Mesendoderm (in vitro differentiated cells): ENCODE measurements around the gene TXNDC17.

Experiments used
- DNase-seq: peaks from one replicate; pipeline ENCODE4 v3.0.0; 2013
- H2AK5ac ChIP-seq: 2 replicates; pipeline ENCODE4 v1.6.1; 2013; ENCODE audit warnings: low read length, inconsistent platforms
- H2BK120ac ChIP-seq: 2 replicates; pipeline ENCODE4 v1.6.1; 2013; ENCODE audit warnings: low read depth, mild to moderate bottlenecking, low read length, moderate library complexity, mixed read lengths
- H2BK15ac ChIP-seq: replicated peaks from 2 replicates; pipeline ENCODE4 v1.6.1; 2013; ENCODE audit warnings: low read depth, mild to moderate bottlenecking, moderate library complexity
- H2BK5ac ChIP-seq: 2 replicates; pipeline ENCODE4 v1.6.1; 2013; ENCODE audit warnings: low read length, inconsistent platforms
- H3K18ac ChIP-seq: 2 replicates; pipeline ENCODE4 v1.6.1; 2013; ENCODE audit warnings: mild to moderate bottlenecking, low read length, mixed read lengths
- H3K23ac ChIP-seq: one replicate; pipeline ENCODE4 v1.6.1; 2013; ENCODE audit warnings: low read length
- H3K27ac ChIP-seq: 2 replicates; pipeline ENCODE4 v1.5.1; 2013; ENCODE audit warnings: low read depth, mild to moderate bottlenecking, inconsistent platforms, low read length, moderate library complexity
- H3K27me3 ChIP-seq: 2 replicates; pipeline ENCODE4 v1.6.1; 2013; ENCODE audit warnings: low read length, control low read depth, mild to moderate bottlenecking, inconsistent platforms; ENCODE audit not compliant: insufficient read depth, poor library complexity
- H3K36me3 ChIP-seq: 2 replicates; pipeline ENCODE4 v1.6.1; 2013; ENCODE audit warnings: low read length, inconsistent platforms; ENCODE audit not compliant: control insufficient read depth, insufficient read depth
- H3K4ac ChIP-seq: one replicate; pipeline ENCODE4 v1.6.1; 2013; ENCODE audit warnings: low read depth, mild to moderate bottlenecking, low read length, moderate library complexity
- H3K4me1 ChIP-seq: 2 replicates; pipeline ENCODE4 v1.6.1; 2013; ENCODE audit warnings: low read depth, low read length, inconsistent platforms; ENCODE audit not compliant: control insufficient read depth
- H3K4me2 ChIP-seq: 2 replicates; pipeline ENCODE4 v1.6.1; 2013; ENCODE audit warnings: low read length
- H3K4me3 ChIP-seq: 2 replicates; pipeline ENCODE4 v1.5.1; 2013; ENCODE audit warnings: mild to moderate bottlenecking, low read length
- H3K56ac ChIP-seq: one replicate; pipeline ENCODE4 v1.6.1; 2013; ENCODE audit warnings: low read length
- H3K79me1 ChIP-seq: 2 replicates; pipeline ENCODE4 v1.6.1; 2013; ENCODE audit warnings: low read length, inconsistent platforms
- H3K79me2 ChIP-seq: 2 replicates; pipeline ENCODE4 v1.6.1; 2013; ENCODE audit warnings: mild to moderate bottlenecking, low read length; ENCODE audit not compliant: control insufficient read depth, insufficient read depth
- H3K9ac ChIP-seq: 2 replicates; pipeline ENCODE4 v1.6.1; 2013; ENCODE audit warnings: low read length, inconsistent platforms
- H4K5ac ChIP-seq: one replicate; pipeline ENCODE4 v1.6.1; 2013; ENCODE audit warnings: low read length
- H4K8ac ChIP-seq: one replicate; pipeline ENCODE4 v1.6.1; 2013; ENCODE audit warnings: low read depth, mild to moderate bottlenecking, control low read depth, low read length, moderate library complexity
- WGBS: extraction: QIAGEN DNeasy Blood & Tissue Kit; methylation state at CpG from one replicate; pipeline ENCODE4 v1.1.7; 2013; ENCODE audit warnings: low lambda C conversion rate, missing lambda C conversion rate; ENCODE audit not compliant: insufficient coverage; ENCODE audit errors: extremely low coverage; 5-methylcytosine and 5-hydroxymethylcytosine counted together

The TXNDC17 gene

DNA sequence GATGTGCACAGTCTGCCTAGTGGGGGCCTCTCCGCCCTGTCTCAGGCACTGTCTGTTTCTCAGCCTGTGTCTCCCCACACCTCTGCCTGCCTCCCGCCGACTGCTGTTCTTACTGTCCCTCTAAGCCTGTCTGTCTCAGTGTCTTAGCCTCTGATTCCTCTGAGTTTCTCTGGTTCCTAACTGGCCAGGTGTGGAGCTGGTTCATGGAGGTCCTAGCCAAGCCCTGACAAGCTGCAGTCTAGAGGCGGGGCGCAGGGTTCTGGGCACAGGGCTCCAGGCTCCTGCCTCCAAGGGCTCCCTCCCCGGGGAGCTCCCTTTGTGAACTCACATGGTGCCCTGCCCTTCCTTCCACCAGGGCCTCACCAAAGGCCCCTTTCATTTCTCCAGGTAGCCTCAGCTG lies 30.1 kb downstream of the TXNDC17 start:
- H3K4ac ChIP-seq: no peak overlapping the region
- H4K8ac ChIP-seq: no peak overlapping the region
- H3K23ac ChIP-seq: no peak overlapping the region
- no peak overlapping the region for H2BK120ac ChIP-seq
- WGBS: no CpG with 5 or more reads among the region's 6 CpGs
- H2BK15ac ChIP-seq: no peak overlapping the region
- H3K18ac ChIP-seq: no peak overlapping the region
- no peak overlapping the region for H2AK5ac ChIP-seq
- no peaks in the 10 kb centered on the region for H3K36me3 ChIP-seq
- H3K4me2 ChIP-seq: no peak overlapping the region
- H3K79me2 ChIP-seq: no peaks in the 10 kb centered on the region
- H3K27me3 ChIP-seq: no peaks in the 10 kb centered on the region
- H3K4me1 ChIP-seq: no peaks in the 10 kb centered on the region
- no peak overlapping the region for H3K56ac ChIP-seq
- no peak overlapping the region for H3K9ac ChIP-seq
- H4K5ac ChIP-seq: no peak overlapping the region
- no peak overlapping the region for H3K4me3 ChIP-seq
- no peak overlapping the region for H2BK5ac ChIP-seq
- no peak for DNase-seq
- no peaks in the 10 kb centered on the region for H3K79me1 ChIP-seq
- no peak overlapping the region for H3K27ac ChIP-seq

DNA sequence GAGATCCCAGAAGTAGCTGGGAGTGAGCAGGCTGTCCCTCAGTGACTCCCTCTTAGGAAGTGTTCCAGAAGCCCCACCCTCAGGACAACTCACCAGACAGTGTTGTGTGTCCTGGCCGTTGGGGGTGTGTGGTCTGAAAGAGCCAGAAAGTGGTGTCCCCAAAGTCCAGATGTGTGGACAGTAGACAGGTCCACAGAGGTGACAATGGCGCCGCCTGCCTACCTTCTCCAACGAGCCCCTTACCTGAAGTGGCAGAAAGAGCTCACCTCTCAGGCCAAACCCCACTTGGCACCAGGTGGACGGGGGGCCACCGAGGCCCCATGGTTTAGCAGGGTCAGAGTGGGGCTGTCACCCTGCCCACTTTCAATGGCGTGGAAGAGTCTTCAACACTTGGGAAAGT lies 30.6 kb downstream of the TXNDC17 start:
- no peak overlapping the region for H2BK120ac ChIP-seq
- no peak overlapping the region for H3K27ac ChIP-seq
- H3K36me3 ChIP-seq: no peaks in the 10 kb centered on the region
- no peaks in the 10 kb centered on the region for H3K79me1 ChIP-seq
- no peak overlapping the region for H3K4ac ChIP-seq
- H2BK15ac ChIP-seq: no peak overlapping the region
- H3K18ac ChIP-seq: no peak overlapping the region
- DNase-seq: no peak
- no peak overlapping the region for H4K8ac ChIP-seq
- H4K5ac ChIP-seq: no peak overlapping the region
- no peak overlapping the region for H3K9ac ChIP-seq
- H3K4me2 ChIP-seq: no peak overlapping the region
- H2AK5ac ChIP-seq: no peak overlapping the region
- WGBS: no CpG with 5 or more reads among the region's 7 CpGs
- H3K23ac ChIP-seq: no peak overlapping the region
- H3K56ac ChIP-seq: no peak overlapping the region
- no peaks in the 10 kb centered on the region for H3K27me3 ChIP-seq
- H3K79me2 ChIP-seq: no peaks in the 10 kb centered on the region
- H3K4me1 ChIP-seq: no peaks in the 10 kb centered on the region
- no peak overlapping the region for H3K4me3 ChIP-seq
- no peak overlapping the region for H2BK5ac ChIP-seq

DNA sequence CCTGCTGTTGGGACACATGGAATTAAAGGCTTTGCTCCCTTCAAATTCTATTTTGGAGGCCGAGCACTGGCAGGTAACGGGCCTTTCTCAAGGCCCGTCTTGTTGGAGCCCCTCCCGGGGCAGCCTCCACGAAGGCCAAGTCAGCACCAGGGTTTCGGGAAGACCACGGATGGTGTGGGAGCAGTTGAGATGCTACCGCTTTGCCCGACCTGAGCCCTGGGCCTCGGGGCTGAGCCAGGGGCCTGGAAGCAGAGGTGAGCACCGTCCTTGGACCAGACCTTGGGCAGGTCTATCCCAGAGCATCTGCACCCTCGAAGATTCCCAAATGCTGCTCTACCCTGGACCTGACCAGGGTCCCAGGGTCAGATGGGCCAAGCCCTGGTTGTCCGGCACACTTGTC lies 33.7 kb downstream of the TXNDC17 start:
- no peak overlapping the region for H4K5ac ChIP-seq
- no peak overlapping the region for H2AK5ac ChIP-seq
- H3K23ac ChIP-seq: no peak overlapping the region
- no peaks in the 10 kb centered on the region for H3K4me1 ChIP-seq
- no CpG with 5 or more reads among the region's 13 CpGs for WGBS
- H3K4me2 ChIP-seq: no peak overlapping the region
- H3K4me3 ChIP-seq: no peak overlapping the region
- no peak for DNase-seq
- no peak overlapping the region for H3K18ac ChIP-seq
- H3K9ac ChIP-seq: no peak overlapping the region
- H3K56ac ChIP-seq: no peak overlapping the region
- no peak overlapping the region for H3K27ac ChIP-seq
- no peak overlapping the region for H2BK120ac ChIP-seq
- no peaks in the 10 kb centered on the region for H3K36me3 ChIP-seq
- H4K8ac ChIP-seq: no peak overlapping the region
- no peaks in the 10 kb centered on the region for H3K79me2 ChIP-seq
- no peak overlapping the region for H2BK15ac ChIP-seq
- H3K27me3 ChIP-seq: no peaks in the 10 kb centered on the region
- no peak overlapping the region for H2BK5ac ChIP-seq
- H3K4ac ChIP-seq: no peak overlapping the region
- H3K79me1 ChIP-seq: no peaks in the 10 kb centered on the region

DNA sequence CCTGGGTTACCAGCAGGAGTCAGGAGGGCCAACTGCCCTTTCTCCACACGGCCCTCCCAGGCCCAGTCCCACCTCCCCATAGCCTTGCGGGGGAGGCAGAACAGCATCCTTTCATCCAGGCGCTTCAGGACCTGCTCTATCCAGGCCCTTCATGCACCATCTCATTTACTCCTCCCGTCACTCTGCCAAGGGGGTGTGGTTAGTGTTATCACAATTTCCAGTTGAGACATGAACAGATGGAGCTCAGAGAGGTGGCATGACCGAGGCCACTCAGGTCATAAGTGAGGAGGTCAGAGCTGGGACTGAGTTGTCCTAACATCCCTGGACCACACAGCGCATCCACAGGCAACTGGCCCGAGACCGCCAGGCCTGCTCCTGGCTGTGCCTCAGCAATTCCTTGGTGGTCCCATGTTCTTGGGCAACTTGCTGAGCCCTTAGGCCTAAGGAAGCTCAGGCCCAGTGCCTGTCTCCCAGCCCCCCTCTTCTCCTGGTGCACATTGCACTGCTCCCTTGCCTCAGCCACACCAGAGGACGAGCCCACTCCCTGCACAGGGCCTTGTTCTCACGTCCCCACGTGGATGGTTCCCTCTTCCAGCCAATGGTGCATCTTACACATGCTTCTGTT lies 34.5 kb downstream of the TXNDC17 start:
- Histone ChIP-seq H2BK15ac (no peak overlapping the region), H3K4me3 (no peak overlapping the region), H3K4me2 (no peak overlapping the region), H3K79me1 (no peaks in the 10 kb centered on the region), H4K5ac (no peak overlapping the region), H3K56ac (no peak overlapping the region), H3K27ac (no peak overlapping the region), H4K8ac (no peak overlapping the region), H3K4ac (no peak overlapping the region), H3K4me1 (no peaks in the 10 kb centered on the region), H2BK5ac (no peak overlapping the region), H3K27me3 (no peaks in the 10 kb centered on the region), H2AK5ac (no peak overlapping the region), H3K18ac (no peak overlapping the region), H3K9ac (no peak overlapping the region), H3K79me2 (no peaks in the 10 kb centered on the region), H2BK120ac (no peak overlapping the region), H3K23ac (peak overlapping the region; percentile 9), H3K36me3 (no peaks in the 10 kb centered on the region)
- no CpG with 5 or more reads among the region's 11 CpGs for WGBS
- no peak for DNase-seq

DNA sequence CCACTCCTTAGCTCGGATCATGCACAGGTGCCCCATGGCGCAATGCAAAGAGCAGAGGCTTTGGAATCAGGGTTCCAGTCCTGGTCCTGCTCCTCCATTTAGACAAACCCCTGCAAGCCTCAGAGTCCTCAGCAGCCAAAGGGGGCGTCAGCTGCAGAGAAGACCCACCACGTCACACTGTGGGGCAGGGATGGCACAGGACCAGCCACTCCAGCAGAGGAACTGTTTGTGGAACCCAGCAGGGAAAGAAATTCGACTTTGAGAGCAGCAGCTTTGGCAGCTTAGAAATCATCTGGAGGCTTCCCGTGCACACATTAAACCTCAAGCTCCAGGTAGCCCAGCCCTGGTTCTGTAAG lies 35.9 kb downstream of the TXNDC17 start:
- Histone ChIP-seq H2BK5ac (no peak overlapping the region), H3K4me2 (no peak overlapping the region), H3K4me3 (no peak overlapping the region), H3K9ac (no peak overlapping the region), H3K4me1 (no peaks in the 10 kb centered on the region), H3K27me3 (no peaks in the 10 kb centered on the region), H2AK5ac (no peak overlapping the region), H3K4ac (no peak overlapping the region), H2BK15ac (no peak overlapping the region), H3K18ac (no peak overlapping the region), H3K79me2 (no peaks in the 10 kb centered on the region), H4K5ac (no peak overlapping the region), H3K23ac (no peak overlapping the region), H3K56ac (no peak overlapping the region), H3K27ac (no peak overlapping the region), H4K8ac (no peak overlapping the region), H2BK120ac (no peak overlapping the region), H3K36me3 (no peaks in the 10 kb centered on the region), H3K79me1 (no peaks in the 10 kb centered on the region)
- DNase-seq: no peak
- WGBS: no CpG with 5 or more reads among the region's 6 CpGs

- Histone ChIP-seq H3K4ac (no peak overlapping the region), H3K36me3 (no peaks in the 10 kb centered on the region), H2BK5ac (no peak overlapping the region), H3K23ac (no peak overlapping the region), H3K4me2 (no peak overlapping the region), H3K9ac (no peak overlapping the region), H3K56ac (no peak overlapping the region), H2BK15ac (no peak overlapping the region), H4K8ac (no peak overlapping the region), H3K79me1 (no peaks in the 10 kb centered on the region), H2AK5ac (no peak overlapping the region), H3K18ac (no peak overlapping the region), H3K4me1 (no peaks in the 10 kb centered on the region), H2BK120ac (no peak overlapping the region), H3K27ac (no peak overlapping the region), H3K27me3 (no peaks in the 10 kb centered on the region), H4K5ac (no peak overlapping the region), H3K79me2 (no peaks in the 10 kb centered on the region), H3K4me3 (no peak overlapping the region)
- no peak for DNase-seq
- no CpG with 5 or more reads among the region's 16 CpGs for WGBS
These were observed 36.4 kb downstream of the TXNDC17 start for GRCh38 chr17:6677158-6677831.
